ENCODE measurements around the gene MALSU1. TPM values are rescaled to one million over a fixed set of nuclear protein-coding genes. Genes with fewer than 3 reads are reported as not detected.

The MALSU1 gene
- total RNA-seq, 4 donors from 2014 or later, result 76.1 to 211 (median 95.7) TPM

GRCh38 chr7:23331132-23331531, 32.0 kb downstream of the MALSU1 start:
- Histone ChIP-seq H3K9me3 (no peaks in the 10 kb centered on the region), H3K4me3 (replicated peaks in 1 of 3) (no peak overlapping the region), H3K4me1 (peaks cover 29 to 35% of the 10 kb centered on the region in 2 donors), H3K27ac (no peak overlapping the region), H3K36me3 (no peaks in the 10 kb centered on the region), H3K27me3 (no peaks in the 10 kb centered on the region)
- DNase-seq, result no peak
- intact Hi-C loops (cut with DNase I), result no loop called here
- no peak for TF ChIP-seq CTCF (IDR thresholded peaks at IDR 0.05)
- no peak for TF ChIP-seq POLR2A (IDR thresholded peaks at IDR 0.05)
- WGBS, 2 donors, result 76 to 89% methylated on average over 1 of the region's 1 CpG

- H3K4me1 ChIP-seq, result peaks cover 33 to 45% of the 10 kb centered on the region in 2 donors
- no peak overlapping the region for H3K4me3 ChIP-seq (replicated peaks in 1 of 3)
- no peaks in the 10 kb centered on the region for H3K27me3 ChIP-seq
- intact Hi-C loops (cut with DNase I), result no loop called here
- peak overlapping the region in 1 of 3 donors; percentile 79 for H3K27ac ChIP-seq
- TF ChIP-seq CTCF (IDR thresholded peaks at IDR 0.05) (no peak), POLR2A (IDR thresholded peaks at IDR 0.05) (no peak)
- H3K9me3 ChIP-seq, result no peaks in the 10 kb centered on the region
- no peak for DNase-seq
- H3K36me3 ChIP-seq, result no peaks in the 10 kb centered on the region
Observed at GRCh38 chr7:23332193-23332592, 33.1 kb downstream of the MALSU1 start.

GRCh38 chr7:23332910-23333612, 33.9 kb downstream of the MALSU1 start:
- 42 to 51% methylated on average over 4 of the region's 4 CpGs for WGBS, 2 donors
- Histone ChIP-seq H3K27ac (peak overlapping the region; percentile 6 to 84 (median 79)), H3K4me3 (replicated peaks in 1 of 3) (no peak overlapping the region), H3K36me3 (no peaks in the 10 kb centered on the region), H3K4me1 (peaks cover 41 to 54% of the 10 kb centered on the region in 2 donors), H3K9me3 (no peaks in the 10 kb centered on the region), H3K27me3 (no peaks in the 10 kb centered on the region)
- peak in 1 of 2 donors; percentile 16 for DNase-seq
- TF ChIP-seq POLR2A (IDR thresholded peaks at IDR 0.05) (no peak), CTCF (IDR thresholded peaks at IDR 0.05) (no peak)
- intact Hi-C loops (cut with DNase I), result no loop called here

GRCh38 chr7:23333671-23334246, 34.6 kb downstream of the MALSU1 start:
- Histone ChIP-seq H3K9me3 (no peaks in the 10 kb centered on the region), H3K4me1 (peaks cover 46 to 61% of the 10 kb centered on the region in 2 donors), H3K4me3 (replicated peaks in 1 of 3) (no peak overlapping the region), H3K27ac (peak overlapping the region; percentile 6 to 84 (median 79)), H3K36me3 (no peaks in the 10 kb centered on the region), H3K27me3 (no peaks in the 10 kb centered on the region)
- peak in 1 of 2 donors; percentile 7 for DNase-seq
- 66 to 76% methylated on average over 9 of the region's 9 CpGs for WGBS, 2 donors
- TF ChIP-seq CTCF (IDR thresholded peaks at IDR 0.05), result no peak
- no peak for TF ChIP-seq POLR2A (IDR thresholded peaks at IDR 0.05)
- intact Hi-C loops (cut with DNase I), result no loop called here

GRCh38 chr7:23334482-23335056, 35.4 kb downstream of the MALSU1 start:
- H3K27me3 ChIP-seq, result no peaks in the 10 kb centered on the region
- H3K9me3 ChIP-seq, result no peaks in the 10 kb centered on the region
- peak; percentile 70 to 71 for DNase-seq
- H3K36me3 ChIP-seq, result no peaks in the 10 kb centered on the region
- no peak for TF ChIP-seq POLR2A (IDR thresholded peaks at IDR 0.05)
- no peak for TF ChIP-seq CTCF (IDR thresholded peaks at IDR 0.05)
- 9 to 16% methylated on average over 5 of the region's 5 CpGs for WGBS, 2 donors
- H3K27ac ChIP-seq, result peak overlapping the region; percentile 6 to 84 (median 79)
- intact Hi-C loops (cut with DNase I), result no loop called here
- H3K4me1 ChIP-seq, result peaks cover 52 to 67% of the 10 kb centered on the region in 2 donors
- no peak overlapping the region for H3K4me3 ChIP-seq (replicated peaks in 1 of 3)

Measured in thyroid gland (tissue), 4 donors.